LNCAP (cell line): ENCODE measurements around the gene PDZD2.

Experiments
- CTCF ChIP-seq: fragments of 450-650 bp; IDR thresholded peaks from 2 replicates; pipeline ENCODE4 v1.5.1; 2017; ENCODE audit warnings: mild to moderate bottlenecking

PDZD2 gene

GRCh38 chr5:31993165-31993961, 354.4 kb downstream of the PDZD2 start:
- TF ChIP-seq CTCF = no peak

- TF ChIP-seq CTCF = no peak
Observed at GRCh38 chr5:31995006-31995405, 356.1 kb downstream of the PDZD2 start.

- TF ChIP-seq CTCF = no peak
Observed at GRCh38 chr5:31995714-31996113, 356.8 kb downstream of the PDZD2 start.

GRCh38 chr5:31996909-31997308, 358.0 kb downstream of the PDZD2 start:
- TF ChIP-seq CTCF = no peak

- TF ChIP-seq CTCF = no peak
Observed at GRCh38 chr5:31999470-31999869, 360.5 kb downstream of the PDZD2 start.

GRCh38 chr5:32000731-32001130, 361.8 kb downstream of the PDZD2 start:
- no peak for TF ChIP-seq CTCF

GRCh38 chr5:32001284-32001683, 362.4 kb downstream of the PDZD2 start:
- no peak for TF ChIP-seq CTCF

- no peak for TF ChIP-seq CTCF
Observed at GRCh38 chr5:32001707-32002106, 362.8 kb downstream of the PDZD2 start.
